NCI-H1105 (cell line): ENCODE measurements around the gene NSUN6.

ENCODE experiments used
- DNase-seq: peaks from one replicate; lab custom pipeline; 2025; lab: John Stamatoyannopoulos, UW

Gene NSUN6

GRCh38 chr10:18651324-18652007 is at the start of gene NSUN6:
NSUN6 (minus strand) TSS chr10:18651587; CDS start chr10:18651203, 384 bp downstream.
- DNase-seq: peak; percentile 72

- DNase-seq: no peak
Observed at GRCh38 chr10:18699849-18700840, 48.8 kb upstream of the NSUN6 start.

- no peak for DNase-seq
Observed at GRCh38 chr10:18690541-18690940, 39.2 kb upstream of the NSUN6 start.

- DNase-seq: no peak
Observed at GRCh38 chr10:18689498-18689897, 38.1 kb upstream of the NSUN6 start.

GRCh38 chr10:18687706-18688105 is 36.3 kb upstream of the NSUN6 start:
- DNase-seq: no peak

GRCh38 chr10:18687195-18687594 is 35.8 kb upstream of the NSUN6 start:
- DNase-seq: no peak

GRCh38 chr10:18685555-18685954 is 34.2 kb upstream of the NSUN6 start:
- DNase-seq: no peak

- DNase-seq: no peak
Observed at GRCh38 chr10:18684953-18685352, 33.6 kb upstream of the NSUN6 start.

- no peak for DNase-seq
Observed at GRCh38 chr10:18684416-18684815, 33.0 kb upstream of the NSUN6 start.

GRCh38 chr10:18683427-18683826 is 32.0 kb upstream of the NSUN6 start:
- no peak for DNase-seq

GRCh38 chr10:18681971-18682411 is 30.6 kb upstream of the NSUN6 start:
- no peak for DNase-seq

- no peak for DNase-seq
Observed at GRCh38 chr10:18681366-18681765, 30.0 kb upstream of the NSUN6 start.

- DNase-seq: no peak
Observed at GRCh38 chr10:18680754-18681153, 29.4 kb upstream of the NSUN6 start.

GRCh38 chr10:18675086-18675801 is 23.9 kb upstream of the NSUN6 start:
- no peak for DNase-seq

- no peak for DNase-seq
Observed at GRCh38 chr10:18668026-18668425, 16.6 kb upstream of the NSUN6 start.

- DNase-seq: no peak
Observed at GRCh38 chr10:18666810-18667209, 15.4 kb upstream of the NSUN6 start.

GRCh38 chr10:18665815-18666558 is 14.6 kb upstream of the NSUN6 start:
- DNase-seq: no peak

GRCh38 chr10:18664841-18665478 is 13.6 kb upstream of the NSUN6 start:
- no peak for DNase-seq

GRCh38 chr10:18660816-18661431 is 9.5 kb upstream of the NSUN6 start:
- DNase-seq: no peak

GRCh38 chr10:18659819-18660535 is 8.6 kb upstream of the NSUN6 start:
- peak; percentile 27 for DNase-seq
